PC-3 (cell line): ENCODE results near the gene SMYD3. TPM values are rescaled to one million over a fixed set of nuclear protein-coding genes. Genes with fewer than 3 reads are reported as not detected.
"Not testable (repeated sequence)": the region's sequence is repeated elsewhere in the genome, so short reads cannot be mapped to it uniquely, and the experiment has no call there.

ENCODE experiments used
- ATAC-seq: fragments of 200-7000 bp; cut with Tn5 transposase; 2 replicates; pipeline ENCODE4 v1.9.1; 2020; ENCODE audit warnings: mild to moderate bottlenecking, moderate library complexity
- BruUV-seq: library from RNA; stranded (reverse); fragments of 400-500 nt; replicated peaks from 2 replicates; lab custom pipeline; 2021; lab: Mats Ljungman, UMichigan
- CTCF ChIA-PET: fragments of 300-600 bp; sonication (Branson Sonifier 250); formaldehyde crosslinking; loops from one replicate; lab custom pipeline; 2022; ENCODE audit warnings: antibody characterized with exemption; lab: Charles Lee
- POLR2A ChIA-PET: fragments of 300-600 bp; sonication (Branson Sonifier 250); formaldehyde crosslinking; loops from one replicate; lab custom pipeline; 2022; ENCODE audit warnings: antibody characterized with exemption; ENCODE audit not compliant: unreplicated experiment; lab: Charles Lee
- DNase-seq: peaks from one replicate; pipeline ENCODE4 v3.0.0-alpha.2; 2015
- H2AFZ ChIP-seq: fragments of 300-600 bp; sonication (generic); 2 replicates; pipeline ENCODE4 v1.6.0; 2016; ENCODE audit warnings: antibody characterized with exemption, low read length
- H3F3A ChIP-seq: fragments of 300-600 bp; sonication (generic); one replicate; pipeline ENCODE4 v1.6.0; 2017; ENCODE audit warnings: antibody characterized with exemption, low read length, control low read depth, mild to moderate bottlenecking; ENCODE audit not compliant: unreplicated experiment
- H3K27ac ChIP-seq: fragments of 300-600 bp; sonication (generic); 2 replicates; pipeline ENCODE4 v1.5.1; 2016; ENCODE audit warnings: mild to moderate bottlenecking, low read length
- H3K27me3 ChIP-seq: fragments of 300-600 bp; sonication (generic); 2 replicates; pipeline ENCODE4 v1.6.1; 2016; ENCODE audit warnings: low read length, mixed read lengths
- H3K36me3 ChIP-seq: fragments of 300-600 bp; sonication (generic); 2 replicates; pipeline ENCODE4 v1.6.1; 2016; ENCODE audit warnings: low read depth, mixed run types, low read length, mixed read lengths
- H3K4me1 ChIP-seq: fragments of 300-600 bp; sonication (generic); 2 replicates; pipeline ENCODE4 v1.5.1; 2016; ENCODE audit warnings: low read length; ENCODE audit not compliant: insufficient read depth
- H3K4me2 ChIP-seq: fragments of 300-600 bp; sonication (generic); 2 replicates; pipeline ENCODE4 v1.6.0; 2016; ENCODE audit warnings: low read length
- H3K4me3 ChIP-seq: fragments of 300-600 bp; sonication (generic); 2 replicates; pipeline ENCODE4 v1.5.1; 2016; ENCODE audit warnings: mild to moderate bottlenecking, low read length, mixed read lengths
- H3K79me2 ChIP-seq: fragments of 300-600 bp; sonication (generic); 2 replicates; pipeline ENCODE4 v1.6.1; 2017; ENCODE audit warnings: low read length, mixed read lengths
- H3K9ac ChIP-seq: fragments of 300-600 bp; sonication (generic); 2 replicates; pipeline ENCODE4 v1.6.0; 2016; ENCODE audit warnings: mild to moderate bottlenecking, low read length
- H3K9me2 ChIP-seq: fragments of 300-600 bp; sonication (generic); replicated peaks from 2 replicates; pipeline ENCODE4 v1.6.1; 2016; ENCODE audit warnings: mixed run types, low read length, mixed read lengths
- H3K9me3 ChIP-seq: fragments of 300-600 bp; sonication (generic); 2 replicates; pipeline ENCODE4 v1.6.1; 2016; ENCODE audit warnings: low read length, mixed read lengths
- H4K20me1 ChIP-seq: fragments of 300-600 bp; sonication (generic); 2 replicates; pipeline ENCODE4 v1.6.1; 2016; ENCODE audit warnings: low read length, mixed read lengths
- EZH2 ChIP-seq: fragments of 300-600 bp; sonication (generic); IDR thresholded peaks from one replicate; pipeline ENCODE4 v1.6.1; 2017; ENCODE audit warnings: antibody characterized with exemption, mild to moderate bottlenecking, low read length; ENCODE audit not compliant: unreplicated experiment
- EZH2phosphoT487 ChIP-seq: fragments of 300-600 bp; sonication (generic); IDR thresholded peaks from 2 replicates; pipeline ENCODE4 v1.6.1; 2018; ENCODE audit warnings: mild to moderate bottlenecking, antibody characterized with exemption, low read length, borderline replicate concordance
- intact Hi-C: fragments of 100-400 bp; cut with micrococcal nuclease; formaldehyde crosslinking; loops from 2 replicates; pipeline ENCODE4 v1.9.0; 2023
- total RNA-seq: library from RNA; depleted of rRNA; stranded (reverse); fragments of >200 nt; gene quantifications from 2 replicates; pipeline ENCODE4 v1.2.3, GENCODE V29; 2014
- TF ChIP-seq, protein P1 (sequence below): fragments of 300-600 bp; sonication (generic); conservative IDR thresholded peaks from 2 replicates; pipeline ENCODE4 v1.5.1; 2017; ENCODE audit warnings: antibody characterized with exemption, low read depth, mild to moderate bottlenecking, low read length

Gene SMYD3
- total RNA-seq, 1 experiment from 2014 or later: 33.0 TPM

DNA sequence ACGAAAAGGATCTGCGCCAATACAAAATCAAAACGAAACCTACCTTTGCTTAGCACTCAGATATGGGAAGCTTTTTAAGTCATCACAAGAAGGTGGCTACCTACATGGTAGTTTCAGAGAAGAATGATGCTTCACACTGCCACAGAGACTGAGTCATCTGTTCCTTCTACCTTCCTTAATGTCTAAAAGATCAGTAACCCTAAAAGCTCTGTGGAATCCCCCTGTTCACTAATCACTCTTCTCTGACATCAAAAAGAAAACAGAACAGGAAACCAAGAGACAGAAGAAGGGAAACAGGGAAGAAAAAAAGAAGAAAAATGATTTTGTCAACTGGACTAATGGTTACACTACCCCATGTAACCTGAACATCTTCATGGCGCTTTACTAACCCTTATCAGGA, 177.2 kb downstream of the SMYD3 start:
- CTCF ChIA-PET: no interaction called here
- Histone ChIP-seq H3K36me3 (no peaks in the 10 kb centered on the region; the same call in 1 of the 2 replicates), H3K27me3 (no peaks in the 10 kb centered on the region), H3K9ac (no peak overlapping the region), H3K4me3 (no peak overlapping the region), H3K9me2 (no peaks in the 10 kb centered on the region), H3K79me2 (no peaks in the 10 kb centered on the region), H3K27ac (no peak overlapping the region), H4K20me1 (no peaks in the 10 kb centered on the region), H3F3A (no peaks in the 10 kb centered on the region), H3K4me1 (no peaks in the 10 kb centered on the region), H3K4me2 (no peak overlapping the region), H2AFZ (no peak overlapping the region), H3K9me3 (no peaks in the 10 kb centered on the region)
- no TSS peak for BruUV-seq
- intact Hi-C loops: no loop called here
- DNase-seq (no peak), ATAC-seq (no peak)
- TF ChIP-seq, protein P1, sequence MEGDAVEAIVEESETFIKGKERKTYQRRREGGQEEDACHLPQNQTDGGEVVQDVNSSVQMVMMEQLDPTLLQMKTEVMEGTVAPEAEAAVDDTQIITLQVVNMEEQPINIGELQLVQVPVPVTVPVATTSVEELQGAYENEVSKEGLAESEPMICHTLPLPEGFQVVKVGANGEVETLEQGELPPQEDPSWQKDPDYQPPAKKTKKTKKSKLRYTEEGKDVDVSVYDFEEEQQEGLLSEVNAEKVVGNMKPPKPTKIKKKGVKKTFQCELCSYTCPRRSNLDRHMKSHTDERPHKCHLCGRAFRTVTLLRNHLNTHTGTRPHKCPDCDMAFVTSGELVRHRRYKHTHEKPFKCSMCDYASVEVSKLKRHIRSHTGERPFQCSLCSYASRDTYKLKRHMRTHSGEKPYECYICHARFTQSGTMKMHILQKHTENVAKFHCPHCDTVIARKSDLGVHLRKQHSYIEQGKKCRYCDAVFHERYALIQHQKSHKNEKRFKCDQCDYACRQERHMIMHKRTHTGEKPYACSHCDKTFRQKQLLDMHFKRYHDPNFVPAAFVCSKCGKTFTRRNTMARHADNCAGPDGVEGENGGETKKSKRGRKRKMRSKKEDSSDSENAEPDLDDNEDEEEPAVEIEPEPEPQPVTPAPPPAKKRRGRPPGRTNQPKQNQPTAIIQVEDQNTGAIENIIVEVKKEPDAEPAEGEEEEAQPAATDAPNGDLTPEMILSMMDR: no peak
- TF ChIP-seq EZH2 (no peak), EZH2phosphoT487 (no peak)
- POLR2A ChIA-PET: no interaction called here

DNA sequence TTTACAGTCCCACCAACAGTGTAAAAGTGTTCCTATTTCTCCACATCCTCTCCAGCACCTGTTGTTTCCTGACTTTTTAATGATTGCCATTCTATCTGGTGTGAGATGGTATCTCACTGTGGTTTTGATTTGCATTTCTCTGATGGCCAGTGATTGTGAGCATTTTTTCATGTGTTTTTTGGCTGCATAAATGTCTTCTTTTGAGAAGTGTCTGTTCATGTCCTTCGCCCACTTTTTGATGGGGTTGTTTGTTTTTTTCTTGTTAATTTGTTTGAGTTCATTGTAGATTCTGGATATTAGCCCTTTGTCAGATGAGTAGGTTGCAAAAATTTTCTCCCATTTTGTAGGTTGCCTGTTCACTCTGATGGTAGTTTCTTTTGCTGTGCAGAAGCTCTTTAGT, 177.8 kb downstream of the SMYD3 start:
- H3K4me1 ChIP-seq, H3K9me3 ChIP-seq, H3K27me3 ChIP-seq, H3K4me3 ChIP-seq, H3K9ac ChIP-seq, H2AFZ ChIP-seq, H3K79me2 ChIP-seq, H3K4me2 ChIP-seq, BruUV-seq, H3K36me3 ChIP-seq, POLR2A ChIA-PET, DNase-seq, intact Hi-C loops, H3K27ac ChIP-seq, ATAC-seq, H4K20me1 ChIP-seq, H3F3A ChIP-seq, CTCF ChIA-PET, H3K9me2 ChIP-seq: not testable (repeated sequence)

DNA sequence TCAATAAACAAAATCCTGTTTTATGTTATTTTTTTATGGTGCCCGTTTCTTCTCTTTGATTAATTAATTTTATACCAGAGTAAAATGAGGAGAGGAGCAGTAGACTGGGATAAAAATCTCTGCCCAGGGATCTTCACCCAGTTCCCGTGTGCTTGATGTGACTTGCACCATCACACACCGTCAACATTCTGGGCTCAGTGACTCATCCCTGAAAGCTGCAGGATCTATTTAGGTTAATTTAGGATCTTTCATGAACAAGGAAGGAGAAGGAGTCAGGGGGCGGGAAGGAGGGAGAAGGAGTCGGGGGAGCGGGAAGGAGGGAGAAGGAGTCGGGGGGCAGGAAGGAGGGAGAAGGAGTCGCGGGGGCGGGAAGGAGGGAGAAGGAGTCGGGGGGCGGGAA, 182.4 kb downstream of the SMYD3 start:
- intact Hi-C loops: no loop called here
- CTCF ChIA-PET: no interaction called here

DNA sequence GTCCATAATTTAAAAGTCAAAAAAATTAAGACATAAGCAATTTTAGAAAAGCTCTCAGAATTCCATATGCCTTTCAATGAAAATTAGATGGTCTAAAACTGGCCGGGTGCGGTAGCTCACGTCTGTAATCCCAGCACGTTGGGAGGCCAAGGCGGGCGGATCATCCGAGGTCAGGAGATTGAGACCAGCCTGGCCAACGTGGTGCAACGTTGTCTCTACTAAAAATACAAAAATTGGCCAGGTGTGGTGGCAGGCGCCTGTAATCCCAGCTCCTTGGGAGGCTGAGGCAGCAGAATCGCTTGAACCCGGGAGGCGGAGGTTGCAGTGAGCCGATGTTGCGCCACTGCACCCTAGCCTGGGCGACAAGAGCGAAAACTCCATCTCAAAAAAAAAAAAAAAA, 183.0 kb downstream of the SMYD3 start:
- intact Hi-C loops, CTCF ChIA-PET, H3K79me2 ChIP-seq, H2AFZ ChIP-seq, H3K27me3 ChIP-seq, DNase-seq, H3F3A ChIP-seq, H3K27ac ChIP-seq, H3K36me3 ChIP-seq, BruUV-seq, H3K4me2 ChIP-seq, H3K9me2 ChIP-seq, ATAC-seq, POLR2A ChIA-PET, H3K4me1 ChIP-seq, H3K9ac ChIP-seq, H4K20me1 ChIP-seq, H3K4me3 ChIP-seq, H3K9me3 ChIP-seq: not testable (repeated sequence)

More for the DNA sequence above, 182.4 kb downstream of the SMYD3 start:
- H4K20me1 ChIP-seq: no peaks in the 10 kb centered on the region
- no TSS peak for BruUV-seq
- H2AFZ ChIP-seq: no peak overlapping the region
- H3K4me3 ChIP-seq: no peak overlapping the region
- no peaks in the 10 kb centered on the region for H3F3A ChIP-seq
- no peaks in the 10 kb centered on the region for H3K9me2 ChIP-seq
- no peaks in the 10 kb centered on the region for H3K79me2 ChIP-seq
- no peaks in the 10 kb centered on the region for H3K4me1 ChIP-seq
- H3K36me3 ChIP-seq: no peaks in the 10 kb centered on the region
- H3K4me2 ChIP-seq: no peak overlapping the region
- H3K27me3 ChIP-seq: no peaks in the 10 kb centered on the region
- no peak overlapping the region for H3K9ac ChIP-seq
- DNase-seq: peak; percentile 43
- H3K27ac ChIP-seq: no peak overlapping the region
- TF ChIP-seq EZH2phosphoT487: no peak
- TF ChIP-seq, protein P1: no peak
- TF ChIP-seq EZH2: no peak
- POLR2A ChIA-PET: no interaction called here
- ATAC-seq: peak; percentile 31
- H3K9me3 ChIP-seq: no peaks in the 10 kb centered on the region
